ENCODE measurements around the gene SLAMF9. TPM values are rescaled to one million over a fixed set of nuclear protein-coding genes. Genes with fewer than 3 reads are reported as not detected.

The SLAMF9 gene
- total and polyA plus RNA-seq, 11 donors, result 0.24 to 0.88 TPM; not detected in 9

DNA sequence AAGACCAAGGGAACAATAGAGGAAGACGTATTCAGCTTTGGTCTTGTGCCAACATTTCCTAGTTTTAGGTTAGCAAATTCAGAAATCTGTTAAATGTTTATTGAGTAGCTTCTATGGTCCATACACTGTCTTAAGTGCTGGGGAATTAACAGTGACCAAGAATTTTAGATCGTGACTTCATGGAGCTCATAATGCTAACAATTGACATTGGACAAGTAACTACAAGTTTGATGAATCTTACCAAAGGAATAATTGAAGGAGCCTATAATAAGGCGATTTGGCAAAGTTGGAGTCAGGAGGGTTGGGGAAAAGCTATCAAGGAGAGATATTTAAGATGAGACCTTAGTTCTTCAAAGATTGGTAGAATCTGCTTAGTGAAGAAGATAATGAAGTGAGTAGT lies 1.4 kb upstream of the SLAMF9 start:
- peaks cover 0 to 6% (median 0%) of the 10 kb centered on the region in 12 donors for H3K4me1 ChIP-seq
- 81 to 90% (median 85%) methylated on average over 3 of the region's 3 CpGs for WGBS, 4 donors
- no peak for TF ChIP-seq POLR2A (IDR thresholded peaks at IDR 0.05)
- TF ChIP-seq, protein P1, sequence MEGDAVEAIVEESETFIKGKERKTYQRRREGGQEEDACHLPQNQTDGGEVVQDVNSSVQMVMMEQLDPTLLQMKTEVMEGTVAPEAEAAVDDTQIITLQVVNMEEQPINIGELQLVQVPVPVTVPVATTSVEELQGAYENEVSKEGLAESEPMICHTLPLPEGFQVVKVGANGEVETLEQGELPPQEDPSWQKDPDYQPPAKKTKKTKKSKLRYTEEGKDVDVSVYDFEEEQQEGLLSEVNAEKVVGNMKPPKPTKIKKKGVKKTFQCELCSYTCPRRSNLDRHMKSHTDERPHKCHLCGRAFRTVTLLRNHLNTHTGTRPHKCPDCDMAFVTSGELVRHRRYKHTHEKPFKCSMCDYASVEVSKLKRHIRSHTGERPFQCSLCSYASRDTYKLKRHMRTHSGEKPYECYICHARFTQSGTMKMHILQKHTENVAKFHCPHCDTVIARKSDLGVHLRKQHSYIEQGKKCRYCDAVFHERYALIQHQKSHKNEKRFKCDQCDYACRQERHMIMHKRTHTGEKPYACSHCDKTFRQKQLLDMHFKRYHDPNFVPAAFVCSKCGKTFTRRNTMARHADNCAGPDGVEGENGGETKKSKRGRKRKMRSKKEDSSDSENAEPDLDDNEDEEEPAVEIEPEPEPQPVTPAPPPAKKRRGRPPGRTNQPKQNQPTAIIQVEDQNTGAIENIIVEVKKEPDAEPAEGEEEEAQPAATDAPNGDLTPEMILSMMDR (IDR thresholded peaks at IDR 0.05), result no peak
- intact Hi-C loops (cut with DNase I), result no loop called here
- no peak overlapping the region for H3K27ac ChIP-seq
- ATAC-seq (no peak), DNase-seq (no peak)
- H3K27me3 ChIP-seq, result peaks cover 0 to 9% (median 0%) of the 10 kb centered on the region in 9 donors
- H3K4me3 ChIP-seq, result no peak overlapping the region
- H3K9me3 ChIP-seq, result no peaks in the 10 kb centered on the region
- no peaks in the 10 kb centered on the region for H3K36me3 ChIP-seq

DNA sequence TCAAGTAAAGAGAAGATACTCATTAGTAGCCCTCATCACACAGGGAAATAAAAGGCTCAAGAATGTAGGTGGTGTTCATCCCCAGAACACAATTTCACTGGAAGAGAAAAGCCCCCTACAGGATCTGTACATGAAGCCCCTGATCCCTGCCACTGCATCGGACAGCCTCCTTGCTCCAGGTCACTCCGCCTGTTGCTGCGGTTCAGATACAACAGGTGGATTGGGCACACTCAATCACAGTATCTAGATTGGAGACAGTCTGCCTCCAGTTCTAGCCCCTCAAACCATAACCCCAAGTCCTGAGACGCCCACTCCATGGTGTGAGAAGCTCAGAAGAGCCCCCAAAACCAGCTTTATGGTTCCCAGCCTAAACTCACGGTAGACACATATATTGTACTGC lies 1.1 kb downstream of the SLAMF9 start:
- TF ChIP-seq POLR2A (IDR thresholded peaks at IDR 0.05), result no peak
- TF ChIP-seq, protein P1 (IDR thresholded peaks at IDR 0.05), result no peak

DNA sequence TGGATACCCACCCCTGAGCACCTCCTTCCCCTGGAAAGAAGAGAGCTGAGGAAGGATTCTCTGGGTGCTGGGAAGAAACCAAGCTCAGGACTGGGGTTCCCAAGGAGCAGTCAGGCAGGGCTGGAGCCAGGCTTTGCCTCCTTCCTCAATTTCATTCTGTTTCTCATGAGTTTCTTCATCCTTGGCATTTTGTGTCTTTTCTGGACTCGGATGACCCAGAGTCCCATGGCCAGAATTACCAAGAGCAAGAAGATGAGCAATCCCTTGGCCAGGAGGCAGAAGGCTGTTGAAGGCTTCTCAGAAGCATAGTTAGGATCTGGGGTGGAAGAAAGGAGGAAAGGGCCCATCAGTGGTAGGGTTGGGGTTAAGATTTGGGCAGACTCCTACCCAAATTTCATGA lies 2.5 kb downstream of the SLAMF9 start:
- Histone ChIP-seq H3K36me3 (no peaks in the 10 kb centered on the region), H3K4me1 (peaks cover 0 to 6% (median 0%) of the 10 kb centered on the region in 12 donors), H3K27me3 (peaks cover 0 to 6% (median 0%) of the 10 kb centered on the region in 9 donors), H3K4me3 (no peak overlapping the region), H3K27ac (no peak overlapping the region), H3K9me3 (no peaks in the 10 kb centered on the region)
- TF ChIP-seq, protein P1 (IDR thresholded peaks at IDR 0.05), result no peak
- TF ChIP-seq POLR2A (IDR thresholded peaks at IDR 0.05), result no peak
- ATAC-seq, result no peak
- no peak for DNase-seq
- intact Hi-C loops (cut with DNase I), result no loop called here
- WGBS, 4 donors, result 75 to 86% (median 85%) methylated on average over 1 of the region's 1 CpG

More for the DNA sequence above, 1.1 kb downstream of the SLAMF9 start:
- H3K4me3 ChIP-seq, result no peak overlapping the region
- DNase-seq (no peak), ATAC-seq (no peak)
- H3K9me3 ChIP-seq, result no peaks in the 10 kb centered on the region
- no peaks in the 10 kb centered on the region for H3K36me3 ChIP-seq
- peaks cover 0 to 6% (median 0%) of the 10 kb centered on the region in 9 donors for H3K27me3 ChIP-seq
- H3K4me1 ChIP-seq, result peaks cover 0 to 6% (median 0%) of the 10 kb centered on the region in 12 donors
- H3K27ac ChIP-seq, result no peak overlapping the region
- intact Hi-C loops (cut with DNase I), result no loop called here
- WGBS, 4 donors, result 80 to 84% (median 83%) methylated on average over 5 of the region's 5 CpGs

DNA sequence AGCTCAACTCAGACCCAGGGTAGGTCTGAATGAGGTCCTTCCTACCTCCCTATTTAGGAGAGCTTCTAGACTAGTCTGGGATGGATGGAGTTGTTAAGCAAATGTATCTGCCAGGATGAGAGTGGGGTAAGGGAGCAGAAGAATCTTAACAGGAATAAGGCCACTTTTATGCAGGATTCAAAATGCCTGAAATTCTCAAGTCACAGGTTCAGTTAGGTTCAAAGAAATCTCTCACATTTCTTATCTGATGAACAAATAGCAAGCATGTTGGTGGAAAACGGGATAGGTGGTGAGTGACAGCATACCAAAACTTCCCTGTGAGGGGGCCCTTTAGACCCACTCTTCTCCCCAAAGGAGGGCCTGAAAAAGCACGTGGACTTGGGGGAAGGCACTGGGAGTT lies 3.0 kb downstream of the SLAMF9 start:
- ATAC-seq, result no peak
- Histone ChIP-seq H3K27ac (no peak overlapping the region), H3K4me1 (peaks cover 0 to 7% (median 1%) of the 10 kb centered on the region in 12 donors), H3K36me3 (no peaks in the 10 kb centered on the region), H3K9me3 (no peaks in the 10 kb centered on the region), H3K27me3 (peaks cover 0 to 7% (median 0%) of the 10 kb centered on the region in 9 donors), H3K4me3 (no peak overlapping the region)
- TF ChIP-seq, protein P1 (IDR thresholded peaks at IDR 0.05), result no peak
- no peak for TF ChIP-seq POLR2A (IDR thresholded peaks at IDR 0.05)
- intact Hi-C loops (cut with DNase I), result no loop called here
- no peak for DNase-seq
- WGBS, 4 donors, result 57 to 64% (median 62%) methylated on average over 2 of the region's 2 CpGs
